ENCODE measurements around the gene CHI3L2.

GRCh38 chr1:111236379-111236778 lies 8.9 kb downstream of the CHI3L2 start:
- TF ChIP-seq CTCF (IDR thresholded peaks at IDR 0.05), result no peak
- no peak for TF ChIP-seq POLR2A (IDR thresholded peaks at IDR 0.05)
- TF ChIP-seq EP300 (IDR thresholded peaks at IDR 0.05), result no peak
